Body of pancreas (tissue), 4 donors: ENCODE results near the gene IFNW1.

ENCODE experiments used
- CTCF ChIP-seq, 7 experiments: fragments of 450-650 bp in 4 of 7; fragments of 200-600 bp in 3 of 7; sonication (generic) in 3 of 7; IDR thresholded peaks; one replicate each; pipeline ENCODE4 v1.5.1; 2016 to 2019; ENCODE audit warnings: antibody characterized with exemption in 7 of 7
- POLR2A ChIP-seq, 3 donors: fragments of 450-650 bp; IDR thresholded peaks; one replicate each; pipeline ENCODE4 v1.6.1; 2016; ENCODE audit warnings: antibody characterized with exemption in 3 of 3, mild to moderate bottlenecking in 2 of 3

- TF ChIP-seq POLR2A (IDR thresholded peaks at IDR 0.05) (no peak), CTCF (IDR thresholded peaks at IDR 0.05) (no peak)
Observed at GRCh38 chr9:21096172-21096900, 45.3 kb downstream of the IFNW1 start.
